Lower leg skin (tissue), 4 donors: Measurements from ENCODE around the gene ACTRT3. TPM values are rescaled to one million over a fixed set of nuclear protein-coding genes. Genes with fewer than 3 reads are reported as not detected.

Experiments used
- DNase-seq, 2 donors: peaks; one replicate each; pipeline ENCODE4 v3.0.0-alpha.2; 2019; ENCODE audit warnings: low spot score in 2 of 2
- H3K4me3 ChIP-seq: fragments of 200-600 bp; sonication (generic); 2 replicates; pipeline ENCODE4 v1.5.1; 2017; ENCODE audit warnings: mild to moderate bottlenecking, low read depth; ENCODE audit not compliant: poor library complexity, severe bottlenecking
- POLR2A ChIP-seq, 2 donors: fragments of 450-650 bp; IDR thresholded peaks; one replicate each; pipeline ENCODE4 v1.6.1; 2016 to 2017; ENCODE audit warnings: antibody characterized with exemption in 2 of 2, mild to moderate bottlenecking in 1 of 2, moderate library complexity in 1 of 2
- WGBS, 2 donors: methylation state at CpG; one replicate each; pipeline ENCODE4 v1.1.5; 2018; 5-methylcytosine and 5-hydroxymethylcytosine counted together
- intact Hi-C: fragments of 100-400 bp; cut with DNase I; formaldehyde crosslinking; loops from one replicate; pipeline ENCODE4 v1.15.0; 2023; ENCODE audit warnings: low total_unique reads
- total RNA-seq, 4 donors: library from RNA; depleted of rRNA; stranded (reverse); fragments of >200 nt; gene quantifications; one replicate each; pipeline ENCODE4 v1.1.0, GENCODE V29; 2016
- TF ChIP-seq, protein P1 (sequence below), 3 donors: fragments of 450-650 bp; IDR thresholded peaks; one replicate each; pipeline ENCODE4 v1.5.1; 2016; ENCODE audit warnings: antibody characterized with exemption in 3 of 3, mild to moderate bottlenecking in 3 of 3, moderate library complexity in 2 of 3

ACTRT3 gene
- total RNA-seq, 4 donors from 2014 or later, result 0.19 to 0.65 (median 0.26) TPM

- intact Hi-C loops, result no loop called here
- TF ChIP-seq, protein P1, sequence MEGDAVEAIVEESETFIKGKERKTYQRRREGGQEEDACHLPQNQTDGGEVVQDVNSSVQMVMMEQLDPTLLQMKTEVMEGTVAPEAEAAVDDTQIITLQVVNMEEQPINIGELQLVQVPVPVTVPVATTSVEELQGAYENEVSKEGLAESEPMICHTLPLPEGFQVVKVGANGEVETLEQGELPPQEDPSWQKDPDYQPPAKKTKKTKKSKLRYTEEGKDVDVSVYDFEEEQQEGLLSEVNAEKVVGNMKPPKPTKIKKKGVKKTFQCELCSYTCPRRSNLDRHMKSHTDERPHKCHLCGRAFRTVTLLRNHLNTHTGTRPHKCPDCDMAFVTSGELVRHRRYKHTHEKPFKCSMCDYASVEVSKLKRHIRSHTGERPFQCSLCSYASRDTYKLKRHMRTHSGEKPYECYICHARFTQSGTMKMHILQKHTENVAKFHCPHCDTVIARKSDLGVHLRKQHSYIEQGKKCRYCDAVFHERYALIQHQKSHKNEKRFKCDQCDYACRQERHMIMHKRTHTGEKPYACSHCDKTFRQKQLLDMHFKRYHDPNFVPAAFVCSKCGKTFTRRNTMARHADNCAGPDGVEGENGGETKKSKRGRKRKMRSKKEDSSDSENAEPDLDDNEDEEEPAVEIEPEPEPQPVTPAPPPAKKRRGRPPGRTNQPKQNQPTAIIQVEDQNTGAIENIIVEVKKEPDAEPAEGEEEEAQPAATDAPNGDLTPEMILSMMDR (IDR thresholded peaks at IDR 0.05), result no peak
- no peak for TF ChIP-seq POLR2A (IDR thresholded peaks at IDR 0.05)
- DNase-seq, result no peak
- 69 to 75% methylated on average over 2 of the region's 2 CpGs for WGBS, 2 donors
- no peak overlapping the region for H3K4me3 ChIP-seq
Observed at GRCh38 chr3:169759256-169759655, 10.1 kb downstream of the ACTRT3 start.

GRCh38 chr3:169758359-169758994 is 10.9 kb downstream of the ACTRT3 start:
- WGBS, 2 donors, result 70 to 73% methylated on average over 5 of the region's 5 CpGs
- no peak overlapping the region for H3K4me3 ChIP-seq
- TF ChIP-seq POLR2A (IDR thresholded peaks at IDR 0.05), result no peak
- TF ChIP-seq, protein P1 (IDR thresholded peaks at IDR 0.05), result no peak
- intact Hi-C loops, result no loop called here
- no peak for DNase-seq

GRCh38 chr3:169755488-169755887 is 13.9 kb downstream of the ACTRT3 start:
- no peak for TF ChIP-seq POLR2A (IDR thresholded peaks at IDR 0.05)
- TF ChIP-seq, protein P1 (IDR thresholded peaks at IDR 0.05), result no peak
- 42 to 43% methylated on average over 2 of the region's 2 CpGs for WGBS, 2 donors
- H3K4me3 ChIP-seq, result no peak overlapping the region
- intact Hi-C loops, result no loop called here
- no peak for DNase-seq

- DNase-seq, result no peak
- intact Hi-C loops, result no loop called here
- H3K4me3 ChIP-seq, result no peak overlapping the region
- WGBS, 2 donors, result 53 to 68% methylated on average over 3 of the region's 3 CpGs
- TF ChIP-seq, protein P1 (IDR thresholded peaks at IDR 0.05), result no peak
- TF ChIP-seq POLR2A (IDR thresholded peaks at IDR 0.05), result no peak
Observed at GRCh38 chr3:169754711-169755110, 14.7 kb downstream of the ACTRT3 start.

DNA sequence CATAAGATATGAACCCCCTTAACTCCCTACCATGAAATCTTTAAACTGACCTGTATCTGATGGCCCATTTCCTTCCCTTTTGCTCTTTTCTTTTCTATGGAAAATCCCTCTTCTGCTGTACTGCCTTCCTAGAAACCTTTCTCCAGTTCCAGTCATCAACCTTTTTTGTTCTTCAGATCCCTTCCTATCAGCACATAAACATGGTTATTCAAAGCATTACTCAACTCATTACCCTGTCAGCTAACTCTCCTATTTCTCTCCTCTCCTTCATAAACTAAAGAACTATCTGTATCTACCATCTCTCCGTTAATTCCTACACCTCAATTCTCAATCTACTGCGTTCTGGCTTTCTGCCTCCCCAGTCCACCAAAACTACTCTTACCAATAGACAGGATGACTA is 17.5 kb downstream of the ACTRT3 start:
- no peak for DNase-seq
- intact Hi-C loops, result no loop called here
- no peak overlapping the region for H3K4me3 ChIP-seq
- WGBS, 2 donors, result 90 to 92% methylated on average over 2 of the region's 2 CpGs
- TF ChIP-seq, protein P1 (IDR thresholded peaks at IDR 0.05), result no peak
- no peak for TF ChIP-seq POLR2A (IDR thresholded peaks at IDR 0.05)

DNA sequence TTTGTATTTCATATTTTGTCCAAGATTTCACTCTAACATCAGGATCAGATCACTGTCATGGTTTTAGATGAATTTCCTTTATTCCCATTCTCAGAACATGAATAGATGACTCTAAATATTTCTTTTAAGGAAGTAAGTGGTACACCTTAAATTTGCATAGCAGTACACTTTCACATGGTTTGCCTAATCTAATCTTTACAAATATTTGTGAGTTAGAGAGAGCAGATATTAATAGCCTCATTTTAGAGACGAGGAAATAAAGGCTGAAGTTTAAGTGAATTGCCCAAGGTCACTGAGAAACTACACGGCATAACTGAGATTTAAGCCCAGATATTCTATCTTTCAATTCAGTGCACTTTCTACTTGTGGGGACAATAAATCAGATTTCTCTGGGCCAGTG is 18.7 kb downstream of the ACTRT3 start:
- no peak for TF ChIP-seq POLR2A (IDR thresholded peaks at IDR 0.05)
- TF ChIP-seq, protein P1 (IDR thresholded peaks at IDR 0.05), result no peak
- DNase-seq, result no peak
- 49 to 60% methylated on average over 2 of the region's 2 CpGs for WGBS, 2 donors
- no peak overlapping the region for H3K4me3 ChIP-seq
- intact Hi-C loops, result no loop called here
